ENCODE results near the gene TCEANC.
A peak's percentile ranks its signal among the peaks of the same experiment; 100 is the strongest.
"Not testable (repeated sequence)": the region's sequence is repeated elsewhere in the genome, so short reads cannot be mapped to it uniquely, and the experiment has no call there.

TCEANC gene

GRCh38 chrX:13658602-13659001 is 5.7 kb downstream of the TCEANC start:
- DNase-seq (ENCODE audit: low read depth): peak; percentile 56

DNA sequence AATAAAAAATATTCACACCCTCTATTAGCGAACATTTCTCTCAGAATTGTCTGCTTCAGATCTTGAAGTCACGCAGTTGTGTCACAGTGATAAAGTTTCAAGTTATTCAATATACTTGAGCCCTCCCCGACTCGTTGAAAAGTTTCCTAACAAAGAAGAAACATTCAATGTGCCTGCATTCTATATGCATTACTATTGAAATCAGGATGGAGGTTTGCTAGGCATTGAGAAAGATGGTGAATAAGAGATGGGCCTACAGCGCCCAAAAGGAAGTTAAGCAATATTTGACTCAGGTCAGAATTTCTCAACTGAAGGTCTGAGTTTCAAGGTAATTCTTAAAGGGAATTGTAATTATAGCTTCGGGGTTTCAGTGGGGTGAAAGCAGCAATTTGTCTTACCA is 6.1 kb downstream of the TCEANC start:
- DNase-seq (ENCODE audit: low read depth): peak; percentile 39

GRCh38 chrX:13661735-13662288 is 8.9 kb downstream of the TCEANC start:
- no peak for DNase-seq (ENCODE audit: low read depth)

DNA sequence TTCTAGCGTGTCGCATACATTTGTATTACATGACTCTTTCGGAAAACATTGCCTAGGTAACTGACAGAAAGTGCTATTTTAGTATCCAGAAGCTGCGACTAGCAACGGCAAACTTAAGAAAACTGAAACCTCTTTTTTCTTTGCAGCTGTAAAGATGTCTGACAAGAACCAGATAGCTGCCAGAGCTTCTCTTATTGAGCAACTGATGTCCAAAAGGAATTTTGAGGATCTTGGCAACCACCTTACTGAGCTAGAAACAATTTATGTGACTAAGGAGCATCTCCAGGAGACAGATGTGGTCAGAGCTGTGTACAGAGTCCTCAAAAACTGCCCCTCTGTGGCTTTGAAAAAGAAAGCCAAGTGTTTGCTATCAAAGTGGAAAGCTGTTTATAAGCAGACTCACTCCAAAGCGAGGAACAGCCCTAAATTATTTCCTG is 9.4 kb downstream of the TCEANC start:
- peak; percentile 83 for DNase-seq (ENCODE audit: low read depth)

DNA sequence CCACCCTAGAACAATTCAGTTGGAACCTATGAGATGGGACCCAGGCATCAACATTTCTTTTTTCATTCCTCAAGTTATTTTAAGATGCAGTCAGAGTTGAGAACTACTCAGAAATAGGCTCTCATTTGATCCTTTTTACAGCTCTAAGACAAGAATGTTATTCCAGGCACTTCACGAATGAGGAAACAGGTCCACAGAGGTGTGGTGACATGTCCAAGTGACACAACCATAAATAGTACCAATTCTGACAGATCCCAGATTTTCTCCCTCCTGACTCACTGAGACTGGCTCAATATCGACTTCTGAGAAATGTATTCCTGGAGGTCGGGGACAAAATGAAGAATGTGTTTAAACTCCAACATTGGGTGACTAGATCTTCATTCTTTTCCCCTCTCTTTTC is 11.1 kb downstream of the TCEANC start:
- DNase-seq (ENCODE audit: low read depth): peak; percentile 59

GRCh38 chrX:13666836-13667235 is 13.9 kb downstream of the TCEANC start:
- no peak for DNase-seq (ENCODE audit: low read depth)

GRCh38 chrX:13667919-13668318 is 15.0 kb downstream of the TCEANC start:
- no peak for DNase-seq (ENCODE audit: low read depth)

DNA sequence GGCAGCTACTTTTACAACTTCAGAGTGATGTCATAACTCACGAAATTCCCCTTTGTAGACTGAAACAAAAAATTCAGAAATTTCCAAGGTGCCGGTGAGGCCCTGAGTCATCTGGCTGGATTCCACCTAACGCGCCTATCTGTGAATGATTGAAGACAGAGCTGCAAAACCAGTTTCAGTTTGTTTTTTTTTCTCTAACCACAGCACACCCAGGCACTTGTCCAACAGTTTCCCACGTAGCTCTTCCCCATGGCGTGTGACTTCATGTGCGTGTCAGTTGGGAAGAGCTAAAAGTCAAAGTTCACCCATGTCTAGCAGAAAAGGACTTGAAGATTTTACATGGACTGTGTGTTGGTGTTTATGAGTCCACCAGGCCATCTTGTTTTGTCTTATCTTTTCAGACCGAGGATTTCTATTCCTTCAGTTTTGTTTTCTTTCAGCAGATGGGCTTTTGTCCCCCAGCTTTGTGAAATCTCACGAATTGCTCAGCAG is 16.4 kb downstream of the TCEANC start:
- peak; percentile 95 for DNase-seq (ENCODE audit: low read depth)

GRCh38 chrX:13669755-13670154 is 16.8 kb downstream of the TCEANC start:
- DNase-seq (ENCODE audit: low read depth): not testable (repeated sequence)

DNA sequence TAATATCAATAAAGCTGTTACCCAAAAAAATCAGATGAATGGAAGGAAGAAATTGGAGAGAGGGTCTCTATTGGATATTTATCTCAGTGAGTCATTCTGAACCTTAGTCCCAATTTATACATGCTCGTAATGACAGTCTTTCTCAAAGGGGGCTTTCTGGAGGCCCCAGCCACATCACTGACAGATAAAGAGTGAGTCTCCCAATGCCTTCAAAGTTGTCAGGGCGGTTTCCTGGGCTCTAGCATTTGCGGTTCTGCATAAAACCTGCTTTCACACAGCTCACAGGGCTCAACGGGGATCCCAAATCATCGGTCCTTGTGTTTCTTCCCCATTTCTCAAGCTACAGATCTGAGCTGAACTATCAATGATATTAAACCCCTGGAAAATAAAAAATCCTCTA is 17.3 kb downstream of the TCEANC start:
- no peak for DNase-seq (ENCODE audit: low read depth)

DNA sequence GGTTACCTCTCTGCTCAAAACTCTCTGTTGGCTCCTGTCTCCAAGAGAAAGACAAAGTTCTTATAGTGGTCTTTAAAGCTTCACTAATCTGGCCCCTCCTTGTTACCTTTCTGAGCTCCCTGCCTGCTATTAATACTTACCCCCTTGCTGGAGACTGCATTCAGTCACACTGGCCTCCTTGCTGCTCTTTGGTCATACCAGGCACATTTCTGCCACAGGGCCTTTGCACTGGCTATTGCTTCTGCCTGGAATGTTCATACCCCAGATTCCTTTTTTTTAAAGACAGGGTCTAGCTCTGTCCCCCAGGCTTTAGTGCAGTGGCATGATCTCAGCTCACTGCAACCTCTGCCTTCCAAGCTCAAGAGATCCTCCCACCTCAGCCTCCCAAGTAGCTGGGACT is 20.1 kb downstream of the TCEANC start:
- no peak for DNase-seq (ENCODE audit: low read depth)

DNA sequence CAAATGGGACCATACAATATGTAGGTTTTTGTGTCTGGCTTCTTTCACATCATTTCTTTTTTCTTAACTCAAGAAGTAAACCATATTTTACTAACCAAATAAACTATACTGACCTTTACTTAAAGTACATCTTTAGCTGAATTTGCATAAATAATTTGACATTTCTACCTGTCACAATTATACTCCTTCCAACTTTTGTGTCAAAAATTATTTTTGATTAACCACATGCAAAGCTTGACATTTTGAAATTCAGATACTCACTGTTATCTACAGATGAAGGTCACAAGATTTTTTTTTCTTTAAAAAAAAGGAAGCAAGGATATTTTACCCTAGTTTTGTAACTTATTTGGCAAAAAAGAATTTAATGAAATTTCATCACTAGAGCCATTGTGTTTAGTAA is 23.9 kb downstream of the TCEANC start:
- DNase-seq (ENCODE audit: low read depth): no peak

DNA sequence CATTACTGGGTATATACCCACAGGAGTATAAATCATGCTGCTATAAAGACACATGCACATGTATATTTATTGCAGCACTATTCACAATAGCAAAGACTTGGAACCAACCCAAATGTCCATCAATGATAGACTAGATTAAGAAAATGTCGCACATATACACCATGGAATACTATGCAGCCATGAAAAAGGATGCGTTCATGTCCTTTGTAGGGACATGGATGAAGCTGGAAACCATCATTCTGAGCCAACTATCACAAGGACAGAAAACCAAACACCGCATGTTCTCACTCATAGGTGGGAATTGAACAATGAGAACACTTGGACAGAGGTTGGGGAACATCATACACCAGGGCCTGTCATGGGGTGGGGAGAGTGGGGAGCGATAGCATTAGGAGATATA is 26.8 kb downstream of the TCEANC start:
- DNase-seq (ENCODE audit: low read depth): not testable (repeated sequence)

GRCh38 chrX:13681595-13681994 is 28.7 kb downstream of the TCEANC start:
- DNase-seq (ENCODE audit: low read depth): no peak

GRCh38 chrX:13684361-13684760 is 31.4 kb downstream of the TCEANC start:
- peak; percentile 41 for DNase-seq (ENCODE audit: low read depth)

GRCh38 chrX:13685126-13685763 is 32.3 kb downstream of the TCEANC start:
- peak; percentile 30 for DNase-seq (ENCODE audit: low read depth)

- no peak for DNase-seq (ENCODE audit: low read depth)
Observed at GRCh38 chrX:13687203-13687602, 34.3 kb downstream of the TCEANC start.

DNA sequence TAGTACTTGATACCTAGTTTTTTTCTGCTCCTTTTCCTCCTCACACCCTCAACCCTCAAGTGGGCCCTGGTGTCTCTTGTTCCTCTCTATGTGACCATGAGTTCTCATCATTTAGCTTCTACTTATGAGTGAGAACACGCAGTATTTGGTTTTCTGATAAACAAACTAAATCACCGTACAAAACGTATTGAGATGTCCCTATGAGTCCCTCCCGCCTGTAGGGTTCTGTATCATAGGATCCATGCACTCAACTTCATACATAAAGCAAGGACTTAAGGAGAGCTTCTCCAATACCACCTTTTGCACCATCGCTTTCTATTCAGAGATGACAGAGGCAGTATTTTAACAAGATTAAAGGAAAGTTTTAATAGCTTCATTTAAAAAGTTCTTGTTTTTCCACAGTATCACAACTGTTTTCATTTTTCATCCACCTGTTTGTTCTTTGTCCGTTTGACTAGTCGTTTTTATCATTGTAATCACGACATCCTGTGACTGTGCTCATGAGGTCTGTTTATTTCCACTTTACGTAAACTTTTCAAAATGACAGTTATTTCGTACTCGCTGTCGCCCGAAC is 35.5 kb downstream of the TCEANC start:
- no peak for DNase-seq (ENCODE audit: low read depth)

- peak; percentile 75 for DNase-seq (ENCODE audit: low read depth)
Observed at GRCh38 chrX:13688958-13689740, 36.2 kb downstream of the TCEANC start, which contains the start of gene RAB9A. RAB9A (plus strand) TSS chrX:13689128; CDS start chrX:13708747, 19,619 bp downstream.

DNA sequence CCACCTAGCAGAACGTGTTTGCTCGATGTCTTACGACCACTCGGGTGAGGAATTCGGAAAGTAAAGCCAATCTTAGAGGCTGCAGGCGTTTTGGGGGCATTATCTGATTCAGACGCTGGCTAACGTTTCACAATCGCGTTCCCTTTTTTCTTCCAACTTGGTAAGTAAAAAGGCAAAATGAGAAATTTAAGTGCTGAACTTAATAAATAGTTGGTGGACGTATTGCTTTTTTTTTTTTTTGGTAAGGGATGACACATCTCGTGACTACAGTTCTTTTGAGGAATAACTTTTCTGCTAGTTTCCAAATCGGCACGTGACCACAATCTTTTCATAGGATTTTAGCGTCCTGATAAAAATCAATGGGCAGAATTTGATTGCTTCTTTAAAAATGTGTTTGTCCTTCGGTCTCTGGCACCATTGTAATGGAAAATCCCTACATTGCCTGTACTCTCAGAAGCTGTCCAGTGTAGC is 36.8 kb downstream of the TCEANC start:
- DNase-seq (ENCODE audit: low read depth): peak; percentile 44

DNA sequence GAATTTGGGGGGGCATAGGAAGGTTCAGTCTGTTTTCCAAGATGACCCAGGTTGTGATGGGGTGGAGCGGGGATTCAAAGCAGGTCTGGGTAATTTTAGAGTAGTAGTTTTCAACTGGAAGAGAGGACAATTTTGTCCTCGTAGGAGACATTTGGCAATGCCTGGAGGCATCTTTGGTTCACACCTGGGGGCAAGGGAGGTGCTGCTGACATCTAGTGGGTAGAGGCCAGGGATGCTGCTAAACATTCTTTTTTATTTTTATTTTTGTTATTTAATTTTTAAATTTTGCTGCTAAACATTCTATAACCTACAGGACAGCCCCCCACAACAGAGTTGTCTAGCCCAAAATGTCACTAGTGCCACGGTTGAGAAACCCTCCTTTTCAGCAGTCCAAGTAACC is 37.9 kb downstream of the TCEANC start:
- no peak for DNase-seq (ENCODE audit: low read depth)

DNA sequence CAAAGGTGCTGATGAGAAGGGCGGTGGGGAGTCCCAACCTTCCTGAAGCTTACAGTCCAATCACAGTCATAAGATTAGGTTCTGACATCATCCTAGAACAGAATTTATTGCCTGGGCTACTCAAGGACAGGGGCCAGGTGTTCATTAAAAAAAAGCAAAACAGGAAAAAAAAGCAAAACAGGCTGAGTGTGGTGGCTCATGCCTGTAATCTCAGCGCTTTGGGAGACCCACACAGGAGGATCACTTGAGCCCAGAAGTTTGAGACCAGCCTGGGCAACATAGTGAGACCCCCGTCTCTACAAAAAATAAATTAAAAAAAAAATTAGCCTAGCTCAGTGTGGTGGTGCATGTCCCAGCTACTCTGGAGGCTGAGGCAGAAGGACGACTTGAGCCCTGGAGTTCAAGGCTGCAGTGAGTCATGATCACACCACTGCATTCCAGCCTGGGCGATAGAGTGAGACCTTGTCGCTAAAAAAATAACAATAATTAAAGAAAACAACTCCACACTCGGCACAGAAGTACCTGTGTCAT is 39.0 kb downstream of the TCEANC start:
- peak; percentile 6 for DNase-seq (ENCODE audit: low read depth)
